ENCODE measurements around the gene SIRPG.

DNA sequence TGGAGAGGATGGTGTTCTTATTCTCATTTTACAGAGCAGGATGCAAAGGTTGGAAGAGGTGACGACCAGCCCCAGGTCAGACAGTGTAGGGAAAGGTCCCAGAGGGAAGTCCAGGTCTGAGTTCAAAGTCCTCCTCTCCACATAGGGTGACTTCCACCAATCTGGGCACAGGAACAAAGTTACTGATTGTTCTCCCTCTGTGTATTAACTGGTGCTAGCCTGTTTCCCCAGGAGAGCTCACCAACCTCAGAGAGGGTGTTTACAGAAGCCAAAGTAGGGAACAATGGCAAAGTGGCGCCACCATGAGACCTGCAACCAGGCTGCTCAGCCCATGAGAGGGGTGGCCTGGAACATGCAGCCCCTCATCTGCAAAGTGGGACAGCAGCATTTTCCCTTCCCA lies 21.0 kb downstream of the SIRPG start:
- TF ChIP-seq CTCF (IDR thresholded peaks at IDR 0.05), result no peak
- TF ChIP-seq POLR2A (IDR thresholded peaks at IDR 0.05), result no peak
- no peak for TF ChIP-seq EP300 (IDR thresholded peaks at IDR 0.05)
